Measurements from ENCODE around the gene RALBP1.

GRCh38 chr18:9530226-9531009 lies 55.1 kb downstream of the RALBP1 start:
- no peak for TF ChIP-seq RAD21 (conservative IDR thresholded peaks at IDR 0.05)
- TF ChIP-seq SMC3 (conservative IDR thresholded peaks at IDR 0.05; ENCODE audit: poor library complexity): no peak
- no peak for TF ChIP-seq REST (IDR thresholded peaks at IDR 0.05; ENCODE audit: borderline replicate concordance)
- TF ChIP-seq, protein P1, sequence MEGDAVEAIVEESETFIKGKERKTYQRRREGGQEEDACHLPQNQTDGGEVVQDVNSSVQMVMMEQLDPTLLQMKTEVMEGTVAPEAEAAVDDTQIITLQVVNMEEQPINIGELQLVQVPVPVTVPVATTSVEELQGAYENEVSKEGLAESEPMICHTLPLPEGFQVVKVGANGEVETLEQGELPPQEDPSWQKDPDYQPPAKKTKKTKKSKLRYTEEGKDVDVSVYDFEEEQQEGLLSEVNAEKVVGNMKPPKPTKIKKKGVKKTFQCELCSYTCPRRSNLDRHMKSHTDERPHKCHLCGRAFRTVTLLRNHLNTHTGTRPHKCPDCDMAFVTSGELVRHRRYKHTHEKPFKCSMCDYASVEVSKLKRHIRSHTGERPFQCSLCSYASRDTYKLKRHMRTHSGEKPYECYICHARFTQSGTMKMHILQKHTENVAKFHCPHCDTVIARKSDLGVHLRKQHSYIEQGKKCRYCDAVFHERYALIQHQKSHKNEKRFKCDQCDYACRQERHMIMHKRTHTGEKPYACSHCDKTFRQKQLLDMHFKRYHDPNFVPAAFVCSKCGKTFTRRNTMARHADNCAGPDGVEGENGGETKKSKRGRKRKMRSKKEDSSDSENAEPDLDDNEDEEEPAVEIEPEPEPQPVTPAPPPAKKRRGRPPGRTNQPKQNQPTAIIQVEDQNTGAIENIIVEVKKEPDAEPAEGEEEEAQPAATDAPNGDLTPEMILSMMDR (IDR thresholded peaks at IDR 0.05; ENCODE audit: poor library complexity, severe bottlenecking): no peak
- TF ChIP-seq EZH2 (IDR thresholded peaks at IDR 0.05; ENCODE audit: borderline replicate concordance, insufficient read depth, low read length, poor library complexity, severe bottlenecking): no peak
- no peak for TF ChIP-seq MXI1 (conservative IDR thresholded peaks at IDR 0.05; ENCODE audit: poor library complexity, severe bottlenecking)
- no peak for TF ChIP-seq TAF1 (IDR thresholded peaks at IDR 0.05; ENCODE audit: low read depth)
- TF ChIP-seq POLR2AphosphoS5 (IDR thresholded peaks at IDR 0.05): no peak
- TF ChIP-seq EP300 (conservative IDR thresholded peaks at IDR 0.05; ENCODE audit: poor library complexity, severe bottlenecking): no peak
